T-helper 9 cell (primary cell): ENCODE data around the gene GRIK2.

Experiments used
- DNase-seq: peaks from one replicate; pipeline ENCODE4 v3.0.0-alpha.2; 2020

Gene GRIK2

DNA sequence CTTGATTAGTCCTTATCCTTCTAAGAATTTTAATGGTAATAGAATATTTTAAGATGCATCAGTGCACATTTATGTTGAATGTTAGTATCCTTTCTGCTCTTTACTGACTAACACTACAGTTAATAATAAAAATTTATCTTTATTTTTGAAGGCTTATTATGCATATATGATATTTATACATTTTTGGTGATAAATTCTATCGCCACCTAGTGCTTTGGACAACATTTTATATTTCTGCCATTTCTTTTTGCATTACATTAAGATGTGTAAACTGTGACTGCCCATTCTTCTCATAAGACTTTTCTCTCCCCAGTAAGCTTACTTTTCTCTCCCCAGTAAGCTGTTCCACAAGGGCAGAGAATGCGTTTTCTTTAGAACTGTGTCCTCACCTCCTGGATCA lies 252.3 kb downstream of the GRIK2 start:
- no peak for DNase-seq

DNA sequence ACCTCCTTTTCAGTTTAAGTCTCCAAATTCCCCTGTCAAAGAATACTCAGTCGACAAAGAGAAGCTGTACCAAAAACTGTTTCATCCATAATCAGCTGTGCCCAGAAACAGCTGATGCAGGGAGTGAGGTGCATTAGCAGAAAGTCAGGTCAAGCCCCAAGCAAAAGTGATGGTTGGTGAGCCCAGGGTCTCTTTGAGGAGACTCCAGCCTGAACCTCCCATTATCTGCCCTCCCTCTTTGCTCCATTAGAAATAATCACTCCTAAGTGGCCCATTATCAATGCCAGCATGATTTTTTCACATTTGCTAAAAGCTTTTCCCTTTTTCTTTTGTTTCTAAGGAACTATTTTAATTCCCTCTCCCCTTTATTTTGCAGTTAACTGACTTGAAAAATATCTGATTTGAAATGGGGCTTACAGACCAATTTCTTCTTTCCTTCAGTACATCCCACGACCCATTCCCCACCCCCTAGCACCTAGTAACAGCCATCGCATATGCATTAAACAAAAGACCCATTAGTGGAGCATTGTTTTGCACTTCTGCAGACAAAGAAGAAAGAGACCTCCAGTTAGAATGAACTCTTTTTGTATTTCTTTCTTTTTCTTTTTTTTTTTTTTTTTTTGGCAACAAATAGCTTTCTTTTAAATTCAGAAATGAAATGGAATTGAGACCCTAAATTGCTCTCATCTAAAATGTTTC lies 257.0 kb downstream of the GRIK2 start:
- no peak for DNase-seq

DNA sequence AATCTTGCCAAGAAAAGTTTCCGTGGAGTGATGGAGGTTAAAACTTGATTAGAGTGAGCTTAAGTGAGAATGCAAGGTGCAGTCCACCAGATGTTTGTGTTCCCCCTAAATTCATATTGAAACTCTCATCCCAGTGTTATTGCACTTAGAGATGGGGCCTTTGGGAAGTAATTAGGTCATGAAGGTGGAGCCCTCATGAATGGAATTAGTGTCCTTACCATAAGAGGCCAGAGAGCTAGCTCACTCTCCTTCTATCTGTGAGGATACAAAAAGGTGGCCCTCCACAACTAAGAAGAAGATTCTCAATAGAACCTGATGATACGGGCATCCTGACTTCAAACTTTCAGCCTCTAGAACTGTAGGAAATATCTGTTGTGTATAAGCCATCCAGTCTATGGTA lies 258.6 kb downstream of the GRIK2 start:
- DNase-seq: no peak

- DNase-seq: no peak
These were observed 261.6 kb downstream of the GRIK2 start for GRCh38 chr6:101655109-101655508.

DNA sequence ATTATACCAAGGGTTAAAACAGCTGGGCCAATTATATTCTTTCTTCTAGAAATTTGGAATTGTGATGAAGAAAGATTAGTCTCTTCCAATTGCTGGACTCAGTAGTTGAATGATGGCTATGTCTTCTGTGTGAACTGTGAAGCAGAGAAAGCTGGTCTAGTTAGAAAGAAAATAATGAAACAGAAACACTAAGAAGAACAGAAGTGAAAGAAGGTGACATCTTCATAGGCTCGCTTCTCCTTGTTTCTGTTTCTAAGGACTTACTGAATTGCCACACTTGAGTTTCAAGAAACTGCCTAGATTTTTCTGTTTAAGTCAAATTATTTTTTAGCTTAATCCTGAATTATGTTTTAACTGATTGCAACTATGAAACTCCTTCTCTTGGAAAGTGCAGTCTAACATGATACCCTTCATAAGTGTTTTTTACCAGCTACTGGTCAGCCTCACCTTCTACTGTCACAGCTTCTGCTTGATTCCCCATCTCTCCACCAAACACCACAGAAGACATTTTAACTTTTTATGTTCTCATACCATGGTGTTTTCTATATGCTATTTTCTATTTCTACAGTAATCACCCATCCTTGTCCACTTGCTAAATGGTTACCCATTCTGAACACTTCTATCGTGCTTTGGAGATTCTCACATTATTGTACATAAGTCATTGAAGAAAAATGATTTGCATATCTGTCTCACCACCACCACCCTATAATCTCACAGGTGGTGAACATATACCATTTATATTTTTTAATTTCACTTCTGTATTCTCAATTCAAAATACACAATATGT lies 268.8 kb downstream of the GRIK2 start:
- DNase-seq: no peak

DNA sequence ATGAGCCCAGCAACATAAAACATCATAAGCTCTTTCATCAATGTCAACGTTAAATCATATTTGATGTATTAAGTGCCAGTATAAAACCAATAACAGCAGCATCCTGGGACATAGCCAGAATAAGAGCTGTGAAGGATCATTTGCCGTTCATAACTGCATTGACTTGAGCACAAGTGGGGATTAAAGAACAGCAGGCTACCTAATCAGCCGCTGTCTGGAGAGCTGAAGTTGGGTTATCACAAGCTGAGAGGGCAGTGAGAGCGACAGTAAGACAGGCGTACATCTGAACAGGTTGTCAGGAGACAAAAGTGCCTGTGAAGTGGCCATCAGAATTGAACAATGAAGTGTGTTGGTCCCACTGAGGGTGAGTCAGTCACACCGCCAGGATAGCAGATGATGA lies 269.6 kb downstream of the GRIK2 start:
- no peak for DNase-seq

GRCh38 chr6:101666256-101666655 lies 272.7 kb downstream of the GRIK2 start:
- no peak for DNase-seq

DNA sequence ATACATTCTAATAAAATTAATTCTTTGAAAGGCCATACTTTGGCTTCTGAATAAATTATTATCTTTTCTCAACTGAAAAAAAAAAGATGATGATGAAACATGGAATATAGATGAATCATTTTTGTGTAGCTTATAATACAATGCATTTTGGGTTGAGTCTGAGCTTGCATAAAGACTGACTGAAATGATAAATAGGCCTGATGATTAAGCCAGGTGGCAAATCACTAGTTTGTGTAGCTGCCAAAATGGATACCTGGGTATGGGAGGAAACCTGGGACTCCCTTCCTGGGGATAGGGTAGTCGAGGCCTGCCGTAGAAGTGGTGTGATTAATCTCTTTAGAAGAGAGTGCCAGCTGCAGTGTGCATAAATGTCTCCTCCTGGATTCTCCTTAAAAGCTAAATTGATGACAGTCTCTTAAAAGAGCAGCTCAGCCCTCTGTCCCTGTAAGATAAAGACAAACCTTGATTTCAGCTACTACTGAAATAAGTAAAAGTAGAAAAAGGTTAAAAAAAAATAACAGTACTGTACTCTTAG lies 275.1 kb downstream of the GRIK2 start:
- no peak for DNase-seq

DNA sequence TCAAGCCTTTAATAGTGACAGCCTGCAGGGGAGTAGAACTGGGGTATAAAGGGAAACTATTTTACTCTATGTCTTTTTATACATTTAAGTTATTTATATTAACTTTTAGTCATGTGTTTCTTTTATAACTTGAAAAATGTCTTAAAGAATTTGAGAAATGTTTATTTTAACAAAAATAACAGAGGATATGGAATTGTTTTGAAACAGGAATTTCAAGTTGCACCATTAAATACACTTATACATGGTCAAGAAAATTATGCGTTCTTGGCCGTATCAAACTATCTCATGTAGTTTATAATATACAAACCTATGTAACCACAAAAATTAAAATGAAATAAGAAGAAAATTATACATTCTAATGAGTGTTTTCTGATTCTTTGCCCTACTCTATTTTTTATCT lies 282.7 kb downstream of the GRIK2 start:
- DNase-seq: no peak

DNA sequence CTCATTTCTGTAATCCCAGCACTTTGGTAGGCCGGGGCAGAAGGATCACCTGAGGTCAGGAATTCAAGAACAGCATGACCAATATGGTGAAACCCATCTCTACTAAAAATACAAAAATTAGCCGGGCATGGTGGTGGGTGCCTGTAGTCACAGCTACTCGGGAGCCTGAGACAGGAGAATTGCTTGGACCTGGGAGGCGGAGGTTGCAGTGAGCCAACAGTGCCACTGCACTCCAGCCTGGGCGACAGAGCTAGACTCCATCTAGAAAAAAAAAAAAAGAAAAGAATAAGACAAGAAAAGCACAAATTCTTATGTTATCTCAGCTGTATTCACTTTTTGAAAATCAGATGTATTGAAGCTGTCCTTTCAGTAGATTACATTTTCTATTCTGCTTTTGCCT lies 289.4 kb downstream of the GRIK2 start:
- DNase-seq: no peak

GRCh38 chr6:101683884-101684283 lies 290.4 kb downstream of the GRIK2 start:
- no peak for DNase-seq

DNA sequence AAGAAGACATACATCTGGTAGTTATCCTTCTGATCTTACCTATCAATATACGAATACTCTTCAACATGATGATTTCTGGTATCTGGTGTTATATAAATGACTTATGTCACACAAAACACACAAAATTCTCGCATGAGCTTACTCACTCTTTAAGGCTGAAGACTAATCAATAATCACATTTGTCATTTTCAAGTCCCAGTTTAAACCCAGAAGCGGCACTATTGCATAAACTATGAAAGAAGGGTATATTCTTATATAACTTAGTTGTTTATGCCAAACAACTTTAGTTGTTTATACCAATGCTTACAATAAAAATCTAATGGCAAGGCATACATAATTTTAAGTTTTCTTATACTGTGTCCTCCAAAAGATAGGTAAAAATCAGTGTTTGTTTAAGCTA lies 293.1 kb downstream of the GRIK2 start:
- DNase-seq: no peak

- no peak for DNase-seq
These were observed 295.6 kb downstream of the GRIK2 start for GRCh38 chr6:101689156-101689555.

DNA sequence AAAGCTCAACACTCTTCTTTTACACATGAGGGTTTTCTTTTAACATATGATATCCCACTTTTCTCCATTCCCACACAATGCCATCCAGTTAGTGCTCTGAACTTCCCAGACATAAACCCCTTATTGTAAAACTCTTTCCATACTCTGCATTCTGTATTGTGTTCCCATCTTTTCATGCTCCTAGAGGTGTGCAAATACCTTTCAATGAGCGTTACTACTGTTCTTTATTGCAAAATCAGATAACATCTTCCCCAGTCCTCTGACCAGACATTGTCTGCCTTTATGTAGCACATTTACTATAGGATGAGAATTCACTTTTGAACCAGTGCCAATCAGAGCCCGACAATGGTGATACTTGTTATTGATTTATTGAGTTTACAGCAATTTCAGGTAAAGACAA lies 296.2 kb downstream of the GRIK2 start:
- no peak for DNase-seq

- DNase-seq: no peak
These were observed 307.1 kb downstream of the GRIK2 start for GRCh38 chr6:101700655-101701054.

DNA sequence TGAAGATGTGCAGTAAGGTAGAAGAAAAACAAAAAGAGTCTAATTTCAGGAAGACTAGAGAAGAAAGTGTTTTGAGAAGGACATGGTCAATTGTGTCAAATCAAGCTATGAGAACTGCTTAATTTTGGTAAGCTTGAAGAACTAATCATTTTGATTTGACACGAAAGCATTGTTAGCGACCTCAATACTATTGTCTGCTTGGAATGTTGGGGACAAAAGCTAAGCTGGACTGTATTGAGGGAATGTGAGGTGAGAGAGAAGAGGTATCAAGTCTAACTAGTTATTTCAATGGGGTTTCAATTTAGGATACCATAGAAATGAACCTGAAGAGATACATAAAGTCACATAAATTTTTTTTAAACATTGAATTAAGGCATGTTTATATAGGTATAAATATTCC lies 309.8 kb downstream of the GRIK2 start:
- DNase-seq: no peak

GRCh38 chr6:101705866-101706265 lies 312.4 kb downstream of the GRIK2 start:
- DNase-seq: no peak

- DNase-seq: no peak
These were observed 313.1 kb downstream of the GRIK2 start for GRCh38 chr6:101706576-101706975.

- DNase-seq: no peak
These were observed 318.0 kb downstream of the GRIK2 start for GRCh38 chr6:101711518-101711917.

- no peak for DNase-seq
These were observed 322.9 kb downstream of the GRIK2 start for GRCh38 chr6:101716387-101716786.

DNA sequence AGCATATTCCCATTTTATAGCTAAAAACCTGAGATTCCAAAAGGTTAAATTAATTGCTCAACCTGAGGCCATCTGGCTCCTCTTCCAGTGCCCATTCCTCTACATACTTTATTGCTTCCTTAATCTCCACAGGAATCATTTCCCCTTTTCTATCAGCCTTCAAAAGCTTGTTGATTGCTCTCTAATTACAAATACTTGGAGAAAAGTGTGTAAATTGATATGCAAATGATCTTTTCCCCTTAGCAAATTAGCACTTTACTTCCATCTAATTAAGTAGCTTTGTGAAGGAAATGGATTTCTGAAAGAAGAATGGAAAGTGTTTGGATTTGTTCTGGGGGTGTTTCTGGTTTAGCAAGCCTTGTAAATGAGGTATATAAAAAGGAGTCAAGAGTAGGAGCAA lies 323.3 kb downstream of the GRIK2 start:
- no peak for DNase-seq

DNA sequence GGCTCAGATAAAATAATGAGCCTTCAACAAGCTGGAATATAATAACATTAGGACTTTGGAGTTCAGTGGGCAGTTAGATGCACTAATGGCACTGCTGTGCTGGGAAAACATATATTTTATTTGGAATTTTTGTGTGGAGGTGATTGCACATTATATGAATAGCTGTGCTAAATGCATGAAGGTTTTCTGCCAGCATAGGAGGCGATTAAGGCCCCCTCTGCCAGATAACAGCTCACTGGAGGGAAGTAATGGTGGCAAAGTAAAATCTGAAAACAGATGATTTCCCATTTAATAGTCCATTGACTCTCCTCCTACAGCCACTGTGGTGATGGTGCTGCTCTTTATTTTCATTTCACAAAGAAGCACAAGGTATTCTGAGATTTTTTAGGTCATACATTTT lies 326.0 kb downstream of the GRIK2 start:
- DNase-seq: no peak

DNA sequence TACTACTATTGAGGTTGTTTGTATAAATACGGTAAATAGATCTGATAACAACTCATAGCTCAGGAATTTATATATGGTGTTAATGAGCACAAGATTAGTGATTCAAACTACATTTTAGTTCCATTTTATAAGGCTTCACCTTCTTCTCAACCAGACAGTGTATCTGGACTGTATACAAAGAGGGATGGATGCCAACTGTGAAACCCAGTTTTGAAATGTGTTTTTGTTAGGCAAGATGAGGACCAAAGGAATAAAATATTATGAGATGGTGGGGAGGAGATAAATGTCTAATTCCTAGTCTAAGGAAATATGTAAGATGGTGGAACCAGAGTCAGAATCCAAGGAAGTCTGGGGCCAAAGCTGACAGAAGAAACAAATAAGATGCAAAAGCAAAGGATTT lies 329.0 kb downstream of the GRIK2 start:
- DNase-seq: no peak

- DNase-seq: no peak
These were observed 329.6 kb downstream of the GRIK2 start for GRCh38 chr6:101722991-101723579.
